ENCODE measurements around the gene IZUMO2.

DNA sequence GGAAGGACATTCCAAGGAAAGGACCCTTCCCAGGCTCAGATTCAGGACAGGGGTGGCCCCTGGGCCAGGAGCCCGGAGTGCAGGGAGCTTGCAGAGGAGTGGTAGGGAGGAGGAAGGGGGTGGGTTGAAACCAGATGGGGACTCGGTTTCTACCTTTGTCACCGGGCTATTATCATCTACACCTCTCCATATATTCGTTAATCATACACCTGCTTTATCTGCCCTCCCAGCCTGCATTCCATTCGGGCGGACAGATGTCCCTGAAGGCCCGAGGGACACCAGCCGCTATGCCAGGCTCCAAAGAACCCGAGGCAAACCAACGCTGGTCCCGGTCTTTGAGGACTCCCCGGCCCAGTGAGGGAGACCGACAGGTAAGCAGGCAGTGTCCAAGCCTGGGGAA is 24.9 kb upstream of the IZUMO2 start:
- TF ChIP-seq CTCF (IDR thresholded peaks at IDR 0.05) = no peak
- no peak for TF ChIP-seq POLR2A (IDR thresholded peaks at IDR 0.05)

All from body of pancreas (tissue), 4 donors.